ENCODE results near the gene TPP2.

TPP2 gene

DNA sequence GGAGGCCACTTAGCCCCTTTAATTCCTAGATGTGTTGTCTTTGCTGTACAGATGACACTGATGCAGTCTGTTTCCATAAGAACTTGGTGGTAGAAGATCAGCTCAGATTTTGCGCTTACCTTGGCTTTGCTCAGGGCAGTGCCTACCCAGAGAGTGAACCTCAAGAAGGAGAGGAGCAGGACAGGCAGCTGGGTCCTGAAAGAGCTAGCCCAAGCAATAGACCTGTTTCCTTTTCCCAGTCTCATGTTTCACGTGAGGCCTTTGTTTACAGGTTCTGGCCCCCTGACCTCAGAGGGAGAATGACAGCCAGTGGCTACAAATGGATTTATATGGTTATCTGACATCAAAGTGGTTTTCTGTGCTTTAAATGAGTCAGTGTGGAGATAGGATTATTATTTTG, 58.0 kb downstream of the TPP2 start:
- no peaks in the 10 kb centered on the region for H3K79me2 ChIP-seq (ENCODE audit: insufficient read depth, low read length)
- H3K4me2 ChIP-seq (ENCODE audit: low read depth, low read length, poor library complexity, severe bottlenecking), result no peak overlapping the region
- peaks cover 60% of the 10 kb centered on the region for H3K36me3 ChIP-seq (ENCODE audit: low read length)
- H2AFZ ChIP-seq (ENCODE audit: low read depth, low read length, severe bottlenecking), result no peak overlapping the region
- no peaks in the 10 kb centered on the region for H3K9me2 ChIP-seq (replicated peaks; ENCODE audit: insufficient read depth, low read length)
- H3K27me3 ChIP-seq (ENCODE audit: low read length), result no peaks in the 10 kb centered on the region
- 0 out of 2 replicates have a peak, but pooled peaks cover 7% of the 10 kb centered on the region for H3F3A ChIP-seq (ENCODE audit: insufficient read depth)
- H4K20me1 ChIP-seq (ENCODE audit: low read depth, low read length), result no peaks in the 10 kb centered on the region; the same call in 1 of the 2 replicates
- H3K9ac ChIP-seq (ENCODE audit: low read length), result no peak overlapping the region
- no peak overlapping the region for H3K4me3 ChIP-seq (ENCODE audit: insufficient read depth, low read length, poor library complexity, severe bottlenecking)
- no peaks in the 10 kb centered on the region for H3K9me3 ChIP-seq (ENCODE audit: insufficient read depth, low read length)
- no peak for TF ChIP-seq EZH2phosphoT487 (conservative IDR thresholded peaks at IDR 0.05; ENCODE audit: low read length)
- TF ChIP-seq, protein P1, sequence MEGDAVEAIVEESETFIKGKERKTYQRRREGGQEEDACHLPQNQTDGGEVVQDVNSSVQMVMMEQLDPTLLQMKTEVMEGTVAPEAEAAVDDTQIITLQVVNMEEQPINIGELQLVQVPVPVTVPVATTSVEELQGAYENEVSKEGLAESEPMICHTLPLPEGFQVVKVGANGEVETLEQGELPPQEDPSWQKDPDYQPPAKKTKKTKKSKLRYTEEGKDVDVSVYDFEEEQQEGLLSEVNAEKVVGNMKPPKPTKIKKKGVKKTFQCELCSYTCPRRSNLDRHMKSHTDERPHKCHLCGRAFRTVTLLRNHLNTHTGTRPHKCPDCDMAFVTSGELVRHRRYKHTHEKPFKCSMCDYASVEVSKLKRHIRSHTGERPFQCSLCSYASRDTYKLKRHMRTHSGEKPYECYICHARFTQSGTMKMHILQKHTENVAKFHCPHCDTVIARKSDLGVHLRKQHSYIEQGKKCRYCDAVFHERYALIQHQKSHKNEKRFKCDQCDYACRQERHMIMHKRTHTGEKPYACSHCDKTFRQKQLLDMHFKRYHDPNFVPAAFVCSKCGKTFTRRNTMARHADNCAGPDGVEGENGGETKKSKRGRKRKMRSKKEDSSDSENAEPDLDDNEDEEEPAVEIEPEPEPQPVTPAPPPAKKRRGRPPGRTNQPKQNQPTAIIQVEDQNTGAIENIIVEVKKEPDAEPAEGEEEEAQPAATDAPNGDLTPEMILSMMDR (IDR thresholded peaks at IDR 0.05; ENCODE audit: insufficient read depth, low read length, poor library complexity, severe bottlenecking), result no peak
- no peak overlapping the region for H3K27ac ChIP-seq (ENCODE audit: low read depth, low read length)

DNA sequence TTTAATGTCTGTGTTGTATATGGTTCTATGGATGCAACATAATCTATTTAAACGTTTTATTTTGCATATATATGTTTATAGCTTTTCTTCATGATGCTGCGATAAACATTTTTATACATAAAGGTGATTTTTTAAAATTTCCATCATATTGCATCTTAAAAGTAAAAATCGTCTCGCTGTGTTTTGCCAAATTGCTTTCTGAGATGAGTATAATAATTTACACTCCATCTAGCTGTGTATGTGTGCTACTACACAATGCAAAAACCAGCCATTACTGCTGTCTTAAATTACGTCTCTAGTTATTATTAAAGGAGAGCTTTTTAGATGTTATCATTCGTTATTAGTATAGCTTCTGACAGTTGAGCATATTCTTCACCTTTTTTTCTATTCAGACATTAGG, 60.8 kb downstream of the TPP2 start:
- Histone ChIP-seq H2AFZ (ENCODE audit: low read depth, low read length, severe bottlenecking) (no peak overlapping the region), H4K20me1 (ENCODE audit: low read depth, low read length) (no peaks in the 10 kb centered on the region; the same call in 1 of the 2 replicates), H3K9ac (ENCODE audit: low read length) (no peak overlapping the region), H3K9me3 (ENCODE audit: insufficient read depth, low read length) (no peaks in the 10 kb centered on the region), H3K4me3 (ENCODE audit: insufficient read depth, low read length, poor library complexity, severe bottlenecking) (no peak overlapping the region), H3F3A (ENCODE audit: insufficient read depth) (no peaks in the 10 kb centered on the region), H3K27me3 (ENCODE audit: low read length) (no peaks in the 10 kb centered on the region), H3K9me2 (replicated peaks; ENCODE audit: insufficient read depth, low read length) (no peaks in the 10 kb centered on the region), H3K79me2 (ENCODE audit: insufficient read depth, low read length) (no peaks in the 10 kb centered on the region), H3K36me3 (ENCODE audit: low read length) (peaks cover 49% of the 10 kb centered on the region), H3K27ac (ENCODE audit: low read depth, low read length) (no peak overlapping the region), H3K4me2 (ENCODE audit: low read depth, low read length, poor library complexity, severe bottlenecking) (no peak overlapping the region)
- TF ChIP-seq EZH2phosphoT487 (conservative IDR thresholded peaks at IDR 0.05; ENCODE audit: low read length), result no peak
- TF ChIP-seq, protein P1 (IDR thresholded peaks at IDR 0.05; ENCODE audit: insufficient read depth, low read length, poor library complexity, severe bottlenecking), result no peak

DNA sequence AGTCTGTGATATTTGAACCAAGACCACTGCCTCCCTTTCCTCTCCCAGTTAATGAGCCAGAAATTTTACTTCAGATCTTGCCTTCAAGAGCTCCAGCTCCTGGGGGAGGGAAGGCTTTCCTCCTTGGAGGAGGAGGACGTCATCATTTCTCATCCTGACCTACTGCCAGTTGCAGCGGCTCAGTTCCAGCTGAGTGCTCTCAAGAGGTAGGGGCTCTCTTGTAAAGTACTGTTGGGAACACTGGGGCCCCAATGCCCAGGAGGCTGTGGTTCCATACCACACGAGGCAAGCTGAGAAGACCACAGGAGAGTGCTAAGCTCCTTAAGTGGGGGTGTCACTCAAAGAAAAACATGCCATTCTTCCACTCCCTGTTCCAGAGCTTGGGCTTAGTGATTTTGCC, 61.9 kb downstream of the TPP2 start:
- Histone ChIP-seq H3K79me2 (ENCODE audit: insufficient read depth, low read length) (no peaks in the 10 kb centered on the region), H3K27ac (ENCODE audit: low read depth, low read length) (no peak overlapping the region), H3K36me3 (ENCODE audit: low read length) (peaks cover 51% of the 10 kb centered on the region), H3K9me2 (replicated peaks; ENCODE audit: insufficient read depth, low read length) (no peaks in the 10 kb centered on the region), H3K4me2 (ENCODE audit: low read depth, low read length, poor library complexity, severe bottlenecking) (no peak overlapping the region), H4K20me1 (ENCODE audit: low read depth, low read length) (no peaks in the 10 kb centered on the region; the same call in 1 of the 2 replicates), H3K27me3 (ENCODE audit: low read length) (no peaks in the 10 kb centered on the region), H2AFZ (ENCODE audit: low read depth, low read length, severe bottlenecking) (no peak overlapping the region), H3K9me3 (ENCODE audit: insufficient read depth, low read length) (no peaks in the 10 kb centered on the region), H3K4me3 (ENCODE audit: insufficient read depth, low read length, poor library complexity, severe bottlenecking) (no peak overlapping the region), H3K9ac (ENCODE audit: low read length) (no peak overlapping the region), H3F3A (ENCODE audit: insufficient read depth) (no peaks in the 10 kb centered on the region)
- TF ChIP-seq, protein P1 (IDR thresholded peaks at IDR 0.05; ENCODE audit: insufficient read depth, low read length, poor library complexity, severe bottlenecking), result no peak
- TF ChIP-seq EZH2phosphoT487 (conservative IDR thresholded peaks at IDR 0.05; ENCODE audit: low read length), result no peak

Measured in SU-DHL-6 (cell line).